Nephron progenitor cell (in vitro differentiated cells): ENCODE data around the gene MEI1.
"Not testable (repeated sequence)": the region's sequence is repeated elsewhere in the genome, so short reads cannot be mapped to it uniquely, and the experiment has no call there.

Source experiments
- DNase-seq: peaks from one replicate; pipeline ENCODE4 v3.0.0; 2021
- H3K27ac Mint-ChIP-seq: 2 replicates; pipeline ENCODE4 v1.8.0; 2021; ENCODE audit warnings: mild to moderate bottlenecking, moderate library complexity, mixed read lengths
- H3K27me3 Mint-ChIP-seq: 2 replicates; pipeline ENCODE4 v1.8.0; 2021; ENCODE audit warnings: mild to moderate bottlenecking, low read depth, mixed read lengths; ENCODE audit not compliant: poor library complexity
- H3K36me3 Mint-ChIP-seq: 2 replicates; pipeline ENCODE4 v1.8.0; 2021; ENCODE audit warnings: low read depth, mixed read lengths
- H3K4me1 Mint-ChIP-seq: 2 replicates; pipeline ENCODE4 v1.8.0; 2021; ENCODE audit warnings: mixed read lengths
- H3K4me3 Mint-ChIP-seq: 2 replicates; pipeline ENCODE4 v1.8.0; 2021; ENCODE audit warnings: mild to moderate bottlenecking, moderate library complexity, mixed read lengths
- H3K9me3 Mint-ChIP-seq: 2 replicates; pipeline ENCODE4 v1.8.0; 2021; ENCODE audit warnings: mild to moderate bottlenecking, moderate library complexity, mixed read lengths
- CTCF ChIP-seq: fragments of 200-600 bp; sonication (generic); IDR thresholded peaks from 2 replicates; pipeline ENCODE4 v1.5.0; 2021; ENCODE audit warnings: antibody characterized with exemption

MEI1 gene

DNA sequence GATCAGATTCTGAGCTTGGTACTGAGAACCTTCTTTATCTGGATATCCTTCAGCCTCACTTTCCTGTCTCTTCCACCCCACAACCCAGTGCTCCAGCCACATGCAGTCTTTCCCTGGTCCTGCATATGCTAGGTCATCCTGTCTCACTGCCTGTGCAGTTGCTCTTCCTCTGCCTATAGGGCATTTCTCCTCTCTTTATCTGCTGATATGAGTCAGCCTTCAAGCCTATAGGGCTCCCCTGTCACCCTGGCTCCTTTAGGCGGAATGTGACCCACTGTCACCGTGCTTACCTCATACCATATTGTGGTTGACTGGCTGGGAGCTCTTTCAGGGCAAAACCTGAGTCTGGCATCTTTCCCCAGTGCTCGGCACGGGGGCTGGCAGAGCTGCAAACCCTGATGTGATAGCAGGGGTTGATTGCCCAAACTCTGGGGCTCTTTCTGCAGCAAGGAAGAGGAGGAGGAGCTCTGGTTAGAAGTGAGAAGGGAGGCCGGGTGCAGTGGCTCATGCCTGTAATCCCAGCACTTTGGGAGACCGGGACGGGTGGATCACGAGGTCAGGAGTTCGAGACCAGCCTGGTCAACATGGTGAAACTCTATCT is 26.3 kb downstream of the MEI1 start:
- no peak overlapping the region for H3K4me3 Mint-ChIP-seq
- H3K27me3 Mint-ChIP-seq: peaks cover 20% of the 10 kb centered on the region
- TF ChIP-seq CTCF: no peak
- no peaks in the 10 kb centered on the region for H3K9me3 Mint-ChIP-seq
- no peak for DNase-seq
- peak overlapping the region; percentile 47 for H3K27ac Mint-ChIP-seq
- H3K36me3 Mint-ChIP-seq: no peaks in the 10 kb centered on the region
- H3K4me1 Mint-ChIP-seq: no peaks in the 10 kb centered on the region

- Mint-ChIP-seq H3K4me3 (no peak overlapping the region), H3K36me3 (no peaks in the 10 kb centered on the region), H3K9me3 (no peaks in the 10 kb centered on the region), H3K27ac (no peak overlapping the region), H3K27me3 (peaks cover 14% of the 10 kb centered on the region), H3K4me1 (no peaks in the 10 kb centered on the region)
- no peak for TF ChIP-seq CTCF
- DNase-seq: no peak
Observed at GRCh38 chr22:41731609-41732008, 32.3 kb downstream of the MEI1 start.

GRCh38 chr22:41732096-41732772 is 32.9 kb downstream of the MEI1 start:
- Mint-ChIP-seq H3K4me1 (no peaks in the 10 kb centered on the region), H3K4me3 (no peak overlapping the region), H3K27me3 (peaks cover 14% of the 10 kb centered on the region), H3K36me3 (no peaks in the 10 kb centered on the region), H3K9me3 (no peaks in the 10 kb centered on the region), H3K27ac (no peak overlapping the region)
- DNase-seq: no peak
- no peak for TF ChIP-seq CTCF

DNA sequence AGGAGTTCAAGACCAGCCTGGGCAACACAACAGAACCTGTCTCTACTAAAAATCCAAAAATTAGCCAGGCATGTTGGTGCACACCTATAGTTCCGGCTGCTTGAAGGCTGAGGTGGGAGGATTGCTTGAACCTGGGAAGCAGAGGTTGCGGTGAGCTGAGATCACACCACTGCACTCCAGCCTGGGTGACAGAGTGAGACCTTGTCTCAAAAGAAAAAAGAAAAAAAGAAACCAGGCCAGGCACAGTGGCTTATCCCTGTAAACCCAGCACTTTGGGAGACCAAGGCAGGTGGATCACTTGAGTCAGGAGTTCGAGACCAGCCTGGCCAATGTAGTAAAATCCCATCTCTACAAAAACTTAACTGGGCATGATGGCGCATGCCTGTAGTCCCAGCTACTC is 33.9 kb downstream of the MEI1 start:
- not testable (repeated sequence) for H3K27ac Mint-ChIP-seq, H3K9me3 Mint-ChIP-seq, H3K4me3 Mint-ChIP-seq, H3K4me1 Mint-ChIP-seq, H3K36me3 Mint-ChIP-seq, DNase-seq
- peaks cover 14% of the 10 kb centered on the region for H3K27me3 Mint-ChIP-seq

DNA sequence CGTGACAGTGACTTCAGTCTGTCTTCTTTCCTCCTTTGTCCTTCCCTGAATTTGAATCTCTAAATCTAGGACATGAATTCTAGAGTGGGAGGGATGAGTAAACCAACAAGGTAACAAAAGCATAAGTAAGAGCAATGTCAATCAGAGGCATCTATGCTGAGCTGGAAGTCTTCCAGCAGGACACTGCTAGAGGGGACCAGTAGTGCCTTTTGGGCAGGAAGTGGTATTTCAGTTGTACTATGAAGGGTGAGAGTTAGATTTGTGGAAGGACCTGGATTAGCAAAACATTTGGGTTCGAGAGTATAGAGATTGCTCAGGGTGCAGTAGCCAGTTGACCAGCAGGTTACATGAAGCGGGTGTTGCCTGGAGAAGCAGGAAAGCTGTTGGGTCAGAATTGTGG is 40.3 kb downstream of the MEI1 start:
- peak overlapping the region; percentile 6 for H3K27ac Mint-ChIP-seq
- no peaks in the 10 kb centered on the region for H3K9me3 Mint-ChIP-seq
- no peak for TF ChIP-seq CTCF
- no peak overlapping the region for H3K4me3 Mint-ChIP-seq
- no peak for DNase-seq
- peaks cover 4% of the 10 kb centered on the region for H3K4me1 Mint-ChIP-seq
- H3K36me3 Mint-ChIP-seq: no peaks in the 10 kb centered on the region
- peaks cover 11% of the 10 kb centered on the region for H3K27me3 Mint-ChIP-seq

DNA sequence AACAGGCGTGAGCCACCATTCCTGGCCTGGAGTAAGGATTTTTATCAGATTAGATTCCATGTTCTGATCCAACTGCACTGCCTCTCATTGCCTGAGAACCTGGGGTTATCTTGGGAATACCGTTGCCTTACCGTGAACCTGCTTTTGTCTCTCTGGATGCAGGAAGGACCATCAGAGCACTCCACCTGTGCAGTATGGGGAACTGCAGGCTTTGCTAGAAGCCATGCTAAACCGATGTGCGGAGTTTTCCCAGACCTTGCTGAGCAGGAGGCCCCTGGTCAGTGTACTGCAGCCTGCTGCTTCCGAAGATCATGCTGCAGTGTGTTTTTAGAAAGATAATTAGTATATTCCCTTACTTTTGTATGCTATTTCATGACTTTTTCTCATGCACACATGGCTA is 43.6 kb downstream of the MEI1 start:
- no peaks in the 10 kb centered on the region for H3K36me3 Mint-ChIP-seq
- H3K27me3 Mint-ChIP-seq: peaks cover 28% of the 10 kb centered on the region
- DNase-seq: no peak
- H3K4me3 Mint-ChIP-seq: no peak overlapping the region
- no peak overlapping the region for H3K27ac Mint-ChIP-seq
- H3K9me3 Mint-ChIP-seq: no peaks in the 10 kb centered on the region
- TF ChIP-seq CTCF: no peak
- H3K4me1 Mint-ChIP-seq: no peaks in the 10 kb centered on the region
